Myometrial cell (primary cell): ENCODE measurements around the gene COG6. TPM values are rescaled to one million over a fixed set of nuclear protein-coding genes. Genes with fewer than 3 reads are reported as not detected.

ENCODE experiments used
- total RNA-seq: library from RNA; depleted of rRNA; stranded (reverse); fragments of >200 nt; gene quantifications from 2 replicates; pipeline ENCODE4 v1.2.3, GENCODE V29; 2015

Gene COG6
- total RNA-seq: 30.0 and 33.1 TPM in 2 replicates

DNA sequence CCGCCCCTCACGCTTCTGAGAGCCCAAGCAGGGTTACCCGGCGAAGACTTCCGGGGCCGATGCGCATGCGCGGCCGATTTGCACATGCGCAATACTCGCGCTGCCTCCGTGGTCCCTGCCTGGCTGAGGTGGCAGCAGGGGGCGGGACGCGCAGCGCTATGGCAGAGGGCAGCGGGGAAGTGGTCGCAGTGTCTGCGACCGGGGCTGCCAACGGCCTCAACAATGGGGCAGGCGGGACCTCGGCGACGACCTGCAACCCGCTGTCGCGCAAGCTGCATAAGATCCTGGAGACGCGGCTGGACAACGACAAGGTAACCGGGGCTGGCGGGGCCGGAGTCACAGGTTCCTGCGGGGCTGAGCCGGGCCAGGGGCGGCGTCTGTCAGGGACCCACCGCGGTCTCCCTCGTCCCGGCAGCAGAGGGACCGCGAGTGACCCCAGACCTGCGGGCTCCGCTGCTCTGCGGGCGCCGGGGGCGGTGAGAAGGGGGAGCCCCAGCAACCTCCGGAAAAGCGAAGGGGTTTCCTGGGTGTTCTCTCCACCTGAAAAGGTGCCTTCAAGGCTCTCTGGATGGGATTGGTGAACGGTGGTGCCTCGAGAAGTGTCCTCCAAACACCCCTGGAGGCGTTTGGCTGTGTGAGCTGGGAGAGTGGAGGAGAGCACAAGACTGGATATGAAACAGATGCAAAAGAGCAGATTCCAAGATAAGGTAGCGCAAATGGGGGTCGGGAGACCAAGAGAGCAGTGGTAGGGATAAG lies at the start of gene COG6:
TSS of gene COG6 (plus strand) at position 94 of the 756 bp plus-strand sequence. CDS start at position 159, 65 bp downstream.

Other genes starting within 250 kb of the COG6 start
- gene LHFPL6, start 52.5 kb upstream of the COG6 start, total RNA-seq: 40.1 and 40.9 TPM in 2 replicates